Superior temporal gyrus (tissue), 1 donor: ENCODE measurements around the gene ZNF614.
"Not testable (repeated sequence)": the region's sequence is repeated elsewhere in the genome, so short reads cannot be mapped to it uniquely, and the experiment has no call there.

Experiments
- DNase-seq: peaks from one replicate; pipeline ENCODE4 v3.0.0-alpha.2; 2016; ENCODE audit errors: extremely low spot score

Gene ZNF614

DNA sequence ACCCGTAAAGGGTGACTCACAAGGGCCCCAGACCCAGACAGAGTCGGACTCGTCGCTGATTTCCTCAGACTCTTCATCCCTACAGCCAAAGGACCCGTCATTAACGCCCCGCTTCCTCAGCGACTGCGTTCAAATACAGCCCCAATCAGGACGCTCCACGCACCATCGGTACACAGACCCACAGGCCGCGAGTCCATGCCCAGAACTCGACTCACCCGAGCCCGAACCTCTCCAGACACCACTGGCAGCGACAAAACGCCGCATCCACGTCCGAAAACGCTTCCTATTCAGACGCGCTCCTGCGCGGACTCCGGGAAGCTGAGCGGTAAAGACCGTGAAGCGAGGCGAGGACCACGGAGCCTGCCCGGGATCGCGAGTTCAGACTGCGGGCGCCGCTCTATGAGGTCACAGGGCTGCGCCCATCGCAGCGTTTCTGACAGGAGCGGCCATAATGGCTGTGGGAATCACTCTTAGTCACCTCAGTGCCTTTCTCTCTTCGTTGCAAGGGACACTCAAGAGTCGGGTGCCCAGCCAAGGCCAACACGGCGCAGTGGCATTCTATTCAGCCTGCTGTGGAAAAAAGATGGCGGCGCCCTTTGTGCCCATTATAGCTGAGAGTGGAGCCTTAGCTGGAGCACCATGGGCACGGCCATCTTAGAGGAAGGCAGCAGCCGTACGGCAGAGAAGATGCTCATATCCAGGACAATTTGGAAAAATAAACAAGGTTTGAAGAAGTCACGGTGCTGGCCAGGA, at the start of gene ZNF614:
TSS of gene ZNF614 (minus strand) at position 353 of the 753 bp plus-strand sequence. CDS start 2,634 bp downstream, outside the sequence.
- DNase-seq = peak; percentile 94

GRCh38 chr19:52070496-52070895, 42.3 kb upstream of the ZNF614 start:
- no peak for DNase-seq

- no peak for DNase-seq
Observed at GRCh38 chr19:52069653-52070052, 41.5 kb upstream of the ZNF614 start.

- no peak for DNase-seq
Observed at GRCh38 chr19:52066258-52066863, 38.2 kb upstream of the ZNF614 start.

GRCh38 chr19:52065399-52065798, 37.2 kb upstream of the ZNF614 start:
- no peak for DNase-seq

DNA sequence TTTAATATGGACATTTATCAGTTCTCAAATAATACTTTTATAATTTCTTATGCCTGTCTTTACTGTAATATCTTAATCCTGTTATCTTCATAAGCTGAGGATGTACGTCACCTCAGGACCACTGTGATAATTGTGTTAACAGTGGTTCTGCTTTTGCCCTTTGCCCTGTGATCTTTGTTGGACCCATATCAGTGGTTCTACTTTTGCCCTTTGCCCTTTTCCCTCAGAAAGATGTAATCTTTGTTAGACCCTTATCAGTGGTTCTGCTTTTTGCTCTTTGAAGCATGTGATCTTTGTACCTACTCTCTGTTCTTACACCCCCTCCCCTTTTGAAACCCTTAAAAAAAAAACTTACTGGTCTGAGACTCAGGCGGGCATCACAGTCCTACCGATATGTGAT, 28.3 kb upstream of the ZNF614 start:
- DNase-seq = not testable (repeated sequence)

GRCh38 chr19:52051736-52052135, 23.6 kb upstream of the ZNF614 start:
- DNase-seq = not testable (repeated sequence)

- DNase-seq = peak; percentile 96
Observed at GRCh38 chr19:52048555-52049501, 20.6 kb upstream of the ZNF614 start, which contains the start of gene ZNF432. TSS of gene ZNF432 (minus strand) at chr19:52048838. CDS start at chr19:52046868, 1,970 bp downstream.

DNA sequence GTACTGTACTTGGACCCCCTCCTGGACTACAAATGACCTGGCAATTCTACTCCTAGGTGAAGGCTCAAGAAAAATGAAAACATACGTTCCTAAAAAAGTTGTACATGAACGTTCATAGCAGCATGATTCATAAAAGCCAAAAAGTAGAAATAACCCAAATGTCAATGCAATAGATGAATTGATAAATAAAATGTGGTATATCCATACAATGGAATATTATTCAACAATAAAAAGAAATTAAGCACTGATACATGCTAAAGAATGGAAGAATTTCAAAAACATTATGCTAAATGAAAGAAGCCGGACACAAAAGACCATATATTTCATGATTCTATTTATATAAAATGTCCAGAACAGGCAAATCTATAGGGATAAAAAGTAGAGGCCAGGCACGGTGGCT, 11.0 kb upstream of the ZNF614 start:
- DNase-seq = no peak

DNA sequence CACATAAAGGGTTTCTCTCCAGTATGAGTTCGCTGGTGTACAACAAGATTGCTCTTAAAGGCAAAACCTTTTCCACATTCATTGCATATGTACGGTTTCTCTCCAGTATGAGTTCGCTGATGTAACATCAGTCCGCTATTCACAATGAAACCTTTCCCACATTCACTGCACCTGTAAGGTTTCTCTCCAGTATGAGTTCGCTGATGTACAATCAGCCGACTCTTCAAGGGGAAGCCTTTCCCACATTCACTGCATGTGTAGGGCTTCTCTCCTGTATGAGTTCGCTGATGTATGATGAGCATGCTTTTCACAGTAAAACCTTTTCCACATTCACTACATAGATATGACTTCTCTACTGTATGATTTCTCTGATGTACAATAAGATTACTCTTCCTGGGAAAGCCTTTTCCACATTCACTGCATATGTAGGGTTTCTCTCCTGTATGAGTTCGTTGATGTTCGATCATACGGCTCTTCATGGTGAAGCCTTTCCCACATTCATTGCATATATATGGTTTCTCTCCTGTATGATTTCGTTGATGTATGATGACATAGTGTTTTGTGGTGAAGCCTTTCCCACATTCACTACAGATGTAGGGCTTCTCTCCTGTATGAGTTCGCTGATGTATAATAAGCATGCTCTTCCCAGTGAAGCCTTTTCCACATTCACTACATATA, 6.0 kb upstream of the ZNF614 start:
- DNase-seq = no peak

- no peak for DNase-seq
Observed at GRCh38 chr19:52028780-52029123, 573 bp upstream of the ZNF614 start.

DNA sequence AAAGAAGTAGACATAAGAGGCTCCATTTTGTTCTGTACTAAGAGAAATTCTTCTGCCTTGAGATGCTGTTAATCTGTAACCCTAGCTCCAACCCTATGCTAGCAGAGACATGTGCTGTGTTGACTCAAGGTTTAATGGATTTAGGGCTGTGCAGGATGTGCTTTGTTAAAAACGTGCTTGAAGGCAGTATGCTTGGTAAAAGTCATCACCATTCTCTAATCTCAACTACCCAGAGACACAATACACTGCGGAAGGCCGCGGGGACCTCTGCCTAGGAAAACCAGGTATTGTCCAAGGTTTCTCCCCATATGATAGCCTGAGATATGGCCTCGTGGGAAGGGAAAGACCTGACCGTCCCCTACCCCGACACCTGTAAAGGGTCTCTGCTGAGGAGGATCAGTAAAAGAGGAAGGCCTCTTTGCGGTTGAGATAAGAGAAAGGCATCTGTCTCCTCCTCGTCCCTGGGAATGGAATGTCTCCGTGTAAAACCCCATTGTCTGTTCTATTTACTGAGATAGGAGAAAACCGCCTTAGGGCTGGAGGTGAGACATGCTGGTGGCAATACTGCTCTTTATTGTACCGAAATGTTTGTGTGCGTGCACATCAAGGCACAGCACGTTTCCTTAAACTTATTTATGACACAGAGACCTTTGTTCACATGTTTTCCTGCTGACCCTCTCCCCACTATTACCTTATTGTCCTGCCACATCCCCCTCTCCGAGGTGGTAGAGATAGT, 1.8 kb downstream of the ZNF614 start:
- not testable (repeated sequence) for DNase-seq

DNA sequence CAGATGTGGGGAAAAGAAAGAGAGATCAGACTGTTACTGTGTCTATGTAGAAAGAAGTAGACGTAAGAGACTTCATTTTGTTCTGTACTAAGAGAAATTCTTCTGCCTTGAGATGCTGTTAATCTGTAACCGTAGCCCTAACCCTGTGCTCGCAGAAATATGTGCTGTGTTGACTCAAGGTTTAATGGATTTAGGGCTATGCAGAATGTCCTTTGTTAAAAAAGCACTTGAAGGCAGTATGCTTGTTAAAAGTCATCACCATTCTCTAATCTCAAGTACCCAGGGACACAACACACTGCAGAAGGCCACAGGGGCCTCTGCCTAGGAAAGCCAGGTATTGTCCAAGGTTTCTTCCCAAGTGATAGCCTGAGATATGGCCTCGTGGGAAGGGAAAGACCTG, 3.7 kb downstream of the ZNF614 start:
- DNase-seq = not testable (repeated sequence)

DNA sequence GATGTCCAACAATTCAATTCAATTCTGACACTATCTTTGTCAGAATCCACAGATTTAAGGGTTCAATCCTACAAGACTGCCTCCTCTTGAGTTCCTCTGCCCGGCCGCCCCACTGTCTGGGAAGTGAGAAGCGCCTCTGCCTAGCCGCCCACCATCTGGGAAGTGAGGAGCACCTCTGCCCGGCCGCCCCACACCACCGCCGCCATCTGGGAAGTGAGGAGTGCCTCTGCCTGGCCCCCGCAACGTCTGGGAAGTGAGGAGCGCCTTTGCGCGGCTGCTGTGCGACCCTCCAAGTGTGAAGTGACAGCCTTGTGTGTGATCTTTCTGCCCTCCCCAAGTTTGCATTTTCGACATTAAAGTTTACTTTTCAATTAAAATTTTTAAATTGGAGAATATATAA, 6.0 kb downstream of the ZNF614 start:
- no peak for DNase-seq

DNA sequence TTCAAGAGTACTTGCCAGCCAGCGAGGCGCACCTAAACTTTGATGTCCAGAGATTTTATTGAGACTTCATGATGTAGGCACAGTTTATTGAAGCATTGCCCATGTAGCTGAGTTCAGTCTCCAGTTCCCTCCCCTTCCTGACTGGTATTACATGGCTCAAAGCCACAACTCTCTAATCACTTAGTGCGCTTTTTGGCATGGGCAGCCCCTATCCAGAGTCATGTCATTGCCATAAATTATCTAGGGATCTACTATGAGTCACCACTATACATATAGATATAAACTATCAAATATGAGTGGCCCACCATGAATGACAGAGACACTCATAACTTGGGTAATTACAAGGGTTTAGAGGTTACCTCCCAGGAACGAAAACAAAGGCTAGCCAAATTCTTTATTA, 7.7 kb downstream of the ZNF614 start:
- DNase-seq = no peak

DNA sequence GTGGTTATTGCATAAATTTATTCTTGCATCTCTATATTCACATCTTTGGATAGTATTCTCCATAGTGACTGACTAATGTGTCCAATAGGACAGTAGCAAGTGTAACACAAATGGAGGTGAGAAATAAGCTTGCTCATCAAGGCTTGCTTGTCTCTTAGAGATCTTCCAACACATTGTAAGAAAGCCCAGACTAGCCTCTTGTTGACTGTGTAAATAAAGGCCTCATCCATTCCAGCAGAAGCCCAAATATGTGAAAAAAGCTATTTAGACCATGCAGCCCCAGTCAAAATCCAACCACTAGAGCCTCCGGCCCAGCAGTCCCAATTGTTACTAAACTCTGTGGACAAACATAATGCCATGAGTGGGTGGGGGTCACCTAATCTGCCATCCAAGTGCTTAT, 17.5 kb downstream of the ZNF614 start:
- no peak for DNase-seq

GRCh38 chr19:52007806-52008557, 20.2 kb downstream of the ZNF614 start, which contains the start of gene ZNF615:
TSS of gene ZNF615 (minus strand) at chr19:52008211. CDS start at chr19:52003711, 4,500 bp downstream.
- DNase-seq = peak; percentile 97

GRCh38 chr19:52007451-52007805, 20.8 kb downstream of the ZNF614 start:
- DNase-seq = no peak

GRCh38 chr19:51994048-51994644, 34.0 kb downstream of the ZNF614 start:
- no peak for DNase-seq

DNA sequence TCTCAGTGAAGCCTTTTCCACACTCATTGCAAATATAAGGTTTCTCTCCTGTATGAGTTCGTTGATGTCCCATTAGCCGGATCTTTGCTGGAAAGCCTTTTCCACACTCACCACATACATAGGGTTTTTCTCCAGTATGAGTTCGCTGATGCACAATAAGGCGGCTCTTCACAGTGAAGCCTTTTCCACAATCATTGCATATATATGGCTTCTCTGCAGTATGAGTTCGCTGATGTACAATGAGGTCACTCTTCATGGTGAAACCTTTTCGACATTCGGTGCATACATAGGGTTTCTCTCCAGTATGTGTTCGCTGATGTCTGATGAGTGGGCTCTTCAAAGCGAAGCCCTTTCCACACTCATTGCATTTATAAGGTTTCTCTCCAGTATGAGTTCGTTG, 34.8 kb downstream of the ZNF614 start:
- no peak for DNase-seq
